ENCODE data around the gene PLCH1. TPM values are rescaled to one million over a fixed set of nuclear protein-coding genes. Genes with fewer than 3 reads are reported as not detected.

The PLCH1 gene
- polyA plus RNA-seq, 1 donor (not counting 4 experiments of a cell fraction or from before 2014, with no cell fraction given), result 0.05 TPM

DNA sequence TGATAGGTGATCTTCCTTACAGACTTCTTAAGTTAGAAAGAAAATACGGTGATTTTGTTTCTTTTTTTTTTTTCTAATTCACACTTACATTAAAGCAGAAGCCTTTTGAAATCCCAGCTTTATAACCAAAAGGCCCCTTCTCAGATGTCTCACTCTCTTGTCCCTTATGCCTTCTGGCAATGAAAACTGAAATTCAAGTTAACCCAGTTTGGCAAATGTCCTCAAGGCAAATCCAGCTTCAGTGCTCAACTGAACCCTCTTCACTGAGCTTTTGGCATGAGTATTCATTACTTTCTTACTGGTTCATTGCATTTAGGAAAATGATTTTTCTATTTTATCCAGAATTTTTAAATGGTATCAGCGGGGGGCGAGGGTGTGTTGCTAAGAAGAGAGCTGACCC, 17.0 kb downstream of the PLCH1 start:
- H3K27me3 ChIP-seq (ENCODE audit: control insufficient read depth, extremely low read depth, insufficient read depth, low read length), result no peaks in the 10 kb centered on the region

DNA sequence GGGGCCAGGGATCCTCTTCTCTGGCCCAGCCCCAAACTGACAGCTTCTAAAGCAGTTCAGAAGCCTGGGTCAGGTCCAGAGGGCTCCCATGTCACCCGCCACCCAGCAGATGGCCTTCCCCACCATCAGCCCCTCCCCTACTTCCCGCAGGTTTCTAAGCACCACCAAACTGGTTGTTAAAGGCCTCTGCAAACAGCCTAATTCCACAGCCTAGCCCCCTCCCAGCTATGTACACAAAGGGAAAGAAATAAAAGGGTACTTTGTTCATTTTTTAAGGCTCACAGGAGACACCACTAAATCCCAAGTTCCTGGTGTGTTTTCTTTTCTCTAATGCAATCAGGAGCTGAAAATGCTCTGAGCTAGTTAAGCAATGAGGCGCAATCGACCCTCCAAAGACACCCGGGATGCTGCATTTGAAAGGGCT, 30.6 kb downstream of the PLCH1 start:
- Histone ChIP-seq H3K27ac (ENCODE audit: control insufficient read depth, insufficient read depth, low read length) (no peak overlapping the region), H3K36me3 (ENCODE audit: control insufficient read depth in 2 of 2, extremely low read depth in 1 of 2, insufficient read depth in 2 of 2, low read length in 2 of 2) (no peaks in the 10 kb centered on the region), H3K9ac (ENCODE audit: control insufficient read depth, extremely low read depth, insufficient read depth, low read length) (no peak overlapping the region), H3K4me2 (ENCODE audit: control insufficient read depth, extremely low read depth, insufficient read depth, low read depth, low read length) (no peak overlapping the region), H4K20me1 (ENCODE audit: control insufficient read depth, extremely low read depth, insufficient read depth, low read length) (no peaks in the 10 kb centered on the region), H3K27me3 (ENCODE audit: control insufficient read depth, extremely low read depth, insufficient read depth, low read length) (no peaks in the 10 kb centered on the region), H3K4me3 (ENCODE audit: control insufficient read depth in 2 of 3, extremely low read depth in 1 of 3, insufficient read depth in 2 of 3, low read depth in 1 of 3, low read length in 3 of 3) (no peak overlapping the region), H3K9me3 (ENCODE audit: control insufficient read depth, low read depth, low read length) (no peaks in the 10 kb centered on the region), H3K79me2 (ENCODE audit: control insufficient read depth, insufficient read depth, low read length) (no peaks in the 10 kb centered on the region), H2AFZ (ENCODE audit: control insufficient read depth, low read length) (no peak overlapping the region), H3K4me1 (ENCODE audit: control insufficient read depth, extremely low read depth, insufficient read depth, low read length) (no peaks in the 10 kb centered on the region), H3K9me1 (ENCODE audit: control insufficient read depth, extremely low read depth, insufficient read depth, low read length) (no peaks in the 10 kb centered on the region)
- DNase-seq (ENCODE audit: low read depth, low spot score) (no peak), FAIRE-seq (no peak)
- no peak for TF ChIP-seq EZH2 (IDR thresholded peaks at IDR 0.05; ENCODE audit: low read length)
- TF ChIP-seq, protein P1, sequence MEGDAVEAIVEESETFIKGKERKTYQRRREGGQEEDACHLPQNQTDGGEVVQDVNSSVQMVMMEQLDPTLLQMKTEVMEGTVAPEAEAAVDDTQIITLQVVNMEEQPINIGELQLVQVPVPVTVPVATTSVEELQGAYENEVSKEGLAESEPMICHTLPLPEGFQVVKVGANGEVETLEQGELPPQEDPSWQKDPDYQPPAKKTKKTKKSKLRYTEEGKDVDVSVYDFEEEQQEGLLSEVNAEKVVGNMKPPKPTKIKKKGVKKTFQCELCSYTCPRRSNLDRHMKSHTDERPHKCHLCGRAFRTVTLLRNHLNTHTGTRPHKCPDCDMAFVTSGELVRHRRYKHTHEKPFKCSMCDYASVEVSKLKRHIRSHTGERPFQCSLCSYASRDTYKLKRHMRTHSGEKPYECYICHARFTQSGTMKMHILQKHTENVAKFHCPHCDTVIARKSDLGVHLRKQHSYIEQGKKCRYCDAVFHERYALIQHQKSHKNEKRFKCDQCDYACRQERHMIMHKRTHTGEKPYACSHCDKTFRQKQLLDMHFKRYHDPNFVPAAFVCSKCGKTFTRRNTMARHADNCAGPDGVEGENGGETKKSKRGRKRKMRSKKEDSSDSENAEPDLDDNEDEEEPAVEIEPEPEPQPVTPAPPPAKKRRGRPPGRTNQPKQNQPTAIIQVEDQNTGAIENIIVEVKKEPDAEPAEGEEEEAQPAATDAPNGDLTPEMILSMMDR (optimal IDR thresholded peaks at IDR 0.05 in 1 of 3, IDR thresholded peaks at IDR 0.05 in 1 of 3, conservative IDR thresholded peaks at IDR 0.05 in 1 of 3; ENCODE audit: extremely low read depth in 1 of 3, insufficient read depth in 2 of 3, low read length in 3 of 3), result no peak
- dilution Hi-C loops (cut with MboI; ENCODE audit: extremely low pct_ligation_motif_present, low sequenced_read_pairs), result loop anchor here (25.0 kb wide), 1 partner anchor 327 kb away; no protein-coding TSS in a partner anchor

More for the DNA sequence above, 17.0 kb downstream of the PLCH1 start:
- H3K27ac ChIP-seq (ENCODE audit: control insufficient read depth, insufficient read depth, low read length), result no peak overlapping the region
- H3K9ac ChIP-seq (ENCODE audit: control insufficient read depth, extremely low read depth, insufficient read depth, low read length), result no peak overlapping the region
- no peak overlapping the region for H3K4me3 ChIP-seq (ENCODE audit: control insufficient read depth in 2 of 3, extremely low read depth in 1 of 3, insufficient read depth in 2 of 3, low read depth in 1 of 3, low read length in 3 of 3)
- H3K9me3 ChIP-seq (ENCODE audit: control insufficient read depth, low read depth, low read length), result no peaks in the 10 kb centered on the region
- H3K4me2 ChIP-seq (ENCODE audit: control insufficient read depth, extremely low read depth, insufficient read depth, low read depth, low read length), result no peak overlapping the region
- H3K36me3 ChIP-seq (ENCODE audit: control insufficient read depth in 2 of 2, extremely low read depth in 1 of 2, insufficient read depth in 2 of 2, low read length in 2 of 2), result no peaks in the 10 kb centered on the region
- FAIRE-seq (no peak), DNase-seq (ENCODE audit: low read depth, low spot score) (no peak)
- no peak overlapping the region for H2AFZ ChIP-seq (ENCODE audit: control insufficient read depth, low read length)
- dilution Hi-C loops (cut with MboI; ENCODE audit: extremely low pct_ligation_motif_present, low sequenced_read_pairs), result no loop called here
- H3K4me1 ChIP-seq (ENCODE audit: control insufficient read depth, extremely low read depth, insufficient read depth, low read length), result no peaks in the 10 kb centered on the region
- TF ChIP-seq, protein P1 (optimal IDR thresholded peaks at IDR 0.05 in 1 of 3, IDR thresholded peaks at IDR 0.05 in 1 of 3, conservative IDR thresholded peaks at IDR 0.05 in 1 of 3; ENCODE audit: extremely low read depth in 1 of 3, insufficient read depth in 2 of 3, low read length in 3 of 3), result no peak
- no peaks in the 10 kb centered on the region for H3K79me2 ChIP-seq (ENCODE audit: control insufficient read depth, insufficient read depth, low read length)
- no peaks in the 10 kb centered on the region for H4K20me1 ChIP-seq (ENCODE audit: control insufficient read depth, extremely low read depth, insufficient read depth, low read length)
- H3K9me1 ChIP-seq (ENCODE audit: control insufficient read depth, extremely low read depth, insufficient read depth, low read length), result no peaks in the 10 kb centered on the region
